Activated T-cell treated with anti-CD3 and anti-CD28 coated beads, Interleukin-2, amount 50 U/mL, for 4 hours (primary cell): ENCODE measurements around the gene TOGARAM1. TPM values are rescaled to one million over a fixed set of nuclear protein-coding genes. Genes with fewer than 3 reads are reported as not detected.

ENCODE experiments used
- ATAC-seq, 2 donors: fragments of 200-7000 bp; cut with Tn5 transposase; one replicate each; pipeline ENCODE4 v1.10.0; 2021
- DNase-seq: peaks from one replicate; pipeline ENCODE4 v3.0.0-alpha.2; 2020
- H3K27me3 Mint-ChIP-seq: one replicate; pipeline ENCODE4 v1.8.0; 2021; ENCODE audit warnings: low read depth, mixed read lengths
- H3K36me3 Mint-ChIP-seq: one replicate; pipeline ENCODE4 v1.8.0; 2022; ENCODE audit warnings: mixed read lengths; ENCODE audit not compliant: insufficient read depth
- H3K4me1 Mint-ChIP-seq: one replicate; pipeline ENCODE4 v1.8.0; 2021; ENCODE audit warnings: low read depth, mixed read lengths
- H3K4me3 Mint-ChIP-seq: one replicate; pipeline ENCODE4 v1.8.0; 2021; ENCODE audit warnings: mild to moderate bottlenecking, moderate library complexity, mixed read lengths
- H3K9me3 Mint-ChIP-seq: one replicate; pipeline ENCODE4 v1.8.0; 2021; ENCODE audit warnings: mixed read lengths
- total RNA-seq, 3 donors: library from RNA; stranded (reverse); gene quantifications; one replicate each; pipeline ENCODE4 v1.2.1, GENCODE V29; 2021

TOGARAM1 gene
- total RNA-seq, 3 donors from 2014 or later = 4.8 to 6.8 (median 6.3) TPM

- Mint-ChIP-seq H3K36me3 (peaks cover 23% of the 10 kb centered on the region), H3K9me3 (no peaks in the 10 kb centered on the region), H3K27me3 (no peaks in the 10 kb centered on the region), H3K4me3 (no peak overlapping the region), H3K4me1 (no peaks in the 10 kb centered on the region)
- DNase-seq (no peak), ATAC-seq (no peak)
Observed at GRCh38 chr14:45039390-45039789, 77.4 kb downstream of the TOGARAM1 start.

DNA sequence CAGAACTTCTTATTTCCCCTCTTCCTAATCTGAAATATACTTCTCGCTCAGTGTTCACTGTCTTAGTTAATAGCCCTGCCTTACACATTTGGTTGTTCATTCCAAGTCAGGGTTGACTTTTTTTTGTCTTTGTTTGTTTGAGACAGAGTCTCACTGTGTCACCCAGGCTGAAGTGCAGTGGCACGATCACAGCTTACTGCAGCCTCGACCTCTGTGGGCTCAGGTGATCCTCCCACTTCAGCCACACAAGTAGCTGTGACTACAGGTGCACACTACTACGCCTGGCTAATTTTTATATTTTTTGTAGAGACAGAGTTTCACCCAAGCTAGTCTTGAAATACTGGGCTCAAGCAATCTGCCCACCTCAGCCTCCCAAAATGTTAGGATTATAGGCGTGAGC is 79.7 kb downstream of the TOGARAM1 start:
- no peaks in the 10 kb centered on the region for H3K4me1 Mint-ChIP-seq
- ATAC-seq (no peak), DNase-seq (no peak)
- H3K36me3 Mint-ChIP-seq = peaks cover 21% of the 10 kb centered on the region
- no peaks in the 10 kb centered on the region for H3K9me3 Mint-ChIP-seq
- no peaks in the 10 kb centered on the region for H3K27me3 Mint-ChIP-seq
- H3K4me3 Mint-ChIP-seq = no peak overlapping the region

DNA sequence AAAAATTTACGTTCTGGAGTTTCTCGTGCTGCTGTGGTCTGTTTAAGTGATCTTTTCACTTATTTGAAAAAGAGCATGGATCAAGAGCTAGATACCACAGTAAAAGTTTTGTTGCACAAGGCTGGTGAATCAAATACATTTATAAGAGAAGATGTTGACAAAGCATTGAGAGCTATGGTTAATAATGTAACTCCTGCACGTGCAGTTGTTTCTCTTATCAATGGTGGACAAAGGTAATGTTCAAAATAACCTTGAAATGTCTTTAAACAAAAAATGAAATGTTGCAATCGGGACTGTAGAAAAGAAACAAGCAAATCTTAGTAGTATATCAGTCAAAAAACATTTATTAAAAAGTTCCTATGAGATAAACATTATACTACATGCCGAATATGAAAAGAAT is 82.6 kb downstream of the TOGARAM1 start:
- H3K27me3 Mint-ChIP-seq = no peaks in the 10 kb centered on the region
- no peak overlapping the region for H3K4me3 Mint-ChIP-seq
- peaks cover 15% of the 10 kb centered on the region for H3K36me3 Mint-ChIP-seq
- H3K9me3 Mint-ChIP-seq = no peaks in the 10 kb centered on the region
- DNase-seq = no peak
- no peak for ATAC-seq
- no peaks in the 10 kb centered on the region for H3K4me1 Mint-ChIP-seq

DNA sequence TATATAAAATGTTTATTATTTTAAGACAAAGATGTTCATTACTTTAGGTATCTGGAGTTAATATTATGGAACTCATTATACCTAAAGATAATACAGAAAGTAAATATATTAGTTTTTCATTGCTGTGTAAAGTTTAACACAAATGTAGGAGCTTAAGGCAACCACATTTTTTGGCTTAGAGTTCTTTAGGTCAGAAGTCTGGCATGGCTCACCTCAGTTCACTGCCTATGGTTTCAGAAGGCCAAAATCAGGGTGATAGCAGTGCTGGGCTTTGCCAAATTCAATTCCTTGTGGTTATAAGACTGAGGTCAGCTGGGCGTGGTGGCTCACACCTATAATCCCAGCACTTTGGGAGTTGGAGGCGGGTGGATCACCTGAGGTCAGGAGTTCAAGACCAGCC is 86.4 kb downstream of the TOGARAM1 start:
- Mint-ChIP-seq H3K9me3 (no peaks in the 10 kb centered on the region), H3K4me1 (no peaks in the 10 kb centered on the region), H3K4me3 (no peak overlapping the region), H3K27me3 (no peaks in the 10 kb centered on the region), H3K36me3 (peaks cover 13% of the 10 kb centered on the region)
- ATAC-seq (no peak), DNase-seq (no peak)

DNA sequence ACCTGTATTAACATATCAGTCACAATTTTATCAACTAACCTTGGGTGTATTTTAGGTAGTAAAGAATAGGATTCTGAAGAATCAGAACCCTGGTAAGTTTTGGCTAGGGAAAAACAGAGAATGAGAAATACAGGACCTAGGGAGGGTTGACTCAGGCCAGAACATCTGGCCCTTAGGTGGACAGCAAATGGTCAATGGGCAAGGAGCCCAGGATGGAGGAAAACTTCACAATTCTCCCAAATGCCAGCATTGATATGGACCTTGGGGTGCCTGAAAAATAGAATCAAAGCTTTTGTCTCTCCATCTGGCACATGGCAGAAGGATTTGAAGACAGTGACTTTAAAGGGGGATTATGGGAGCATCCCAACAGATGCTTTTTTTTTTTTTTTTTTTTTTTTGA is 89.2 kb downstream of the TOGARAM1 start:
- H3K27me3 Mint-ChIP-seq = no peaks in the 10 kb centered on the region
- no peaks in the 10 kb centered on the region for H3K9me3 Mint-ChIP-seq

DNA sequence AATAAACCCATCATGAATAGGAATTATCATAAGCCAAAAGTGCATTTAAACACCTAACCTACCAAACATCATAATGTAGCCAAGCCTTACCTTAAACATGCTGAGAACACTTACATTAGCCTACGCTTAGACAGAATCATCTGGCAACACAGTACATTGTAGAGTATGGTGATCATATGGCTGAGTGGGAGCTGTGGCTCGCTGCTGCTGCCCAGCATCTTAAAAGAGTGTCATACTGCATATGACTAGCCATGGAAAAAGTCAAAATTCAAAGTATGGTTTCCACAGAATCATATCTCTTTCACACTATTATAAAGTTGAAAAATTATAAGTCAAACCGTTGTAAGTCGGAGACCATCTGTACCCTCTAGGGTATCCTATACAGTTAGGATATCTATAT is 89.9 kb downstream of the TOGARAM1 start:
- no peak for DNase-seq
- peaks cover 19% of the 10 kb centered on the region for H3K36me3 Mint-ChIP-seq
- H3K4me3 Mint-ChIP-seq = no peak overlapping the region
- H3K27me3 Mint-ChIP-seq = no peaks in the 10 kb centered on the region
- no peaks in the 10 kb centered on the region for H3K4me1 Mint-ChIP-seq
- peaks cover 4% of the 10 kb centered on the region for H3K9me3 Mint-ChIP-seq
- ATAC-seq = no peak

More for the DNA sequence above, 89.2 kb downstream of the TOGARAM1 start:
- Mint-ChIP-seq H3K4me3 (no peak overlapping the region), H3K4me1 (no peaks in the 10 kb centered on the region), H3K36me3 (peaks cover 20% of the 10 kb centered on the region)
- DNase-seq (no peak), ATAC-seq (no peak)

DNA sequence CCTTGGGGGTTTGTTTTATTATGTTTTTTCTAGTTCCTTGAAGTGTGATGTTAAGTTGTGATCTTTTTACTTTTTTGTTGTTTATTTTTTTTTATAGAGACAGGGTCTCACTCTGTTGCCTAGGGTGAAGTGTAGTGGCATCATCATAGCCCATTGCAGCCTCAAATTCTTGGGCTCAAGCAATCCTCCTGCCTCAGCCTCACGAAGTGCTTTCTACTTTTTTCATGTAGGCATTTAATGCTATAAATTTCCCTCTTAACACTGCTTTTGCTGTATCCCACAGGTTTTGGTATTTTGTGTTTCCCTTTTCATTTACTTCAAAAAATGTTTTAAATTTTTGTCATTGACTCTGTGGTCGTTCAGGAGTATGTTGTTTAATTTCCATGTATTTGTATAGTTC is 95.4 kb downstream of the TOGARAM1 start:
- peaks cover 38% of the 10 kb centered on the region for H3K36me3 Mint-ChIP-seq
- no peaks in the 10 kb centered on the region for H3K27me3 Mint-ChIP-seq
- H3K4me3 Mint-ChIP-seq = no peak overlapping the region
- ATAC-seq (no peak), DNase-seq (no peak)
- peaks cover 4% of the 10 kb centered on the region for H3K9me3 Mint-ChIP-seq
- no peaks in the 10 kb centered on the region for H3K4me1 Mint-ChIP-seq

- Mint-ChIP-seq H3K36me3 (peaks cover 39% of the 10 kb centered on the region), H3K4me1 (no peaks in the 10 kb centered on the region), H3K4me3 (no peak overlapping the region), H3K9me3 (peaks cover 4% of the 10 kb centered on the region), H3K27me3 (no peaks in the 10 kb centered on the region)
- DNase-seq (no peak), ATAC-seq (no peak)
Observed at GRCh38 chr14:45057881-45058364, 95.9 kb downstream of the TOGARAM1 start.

- H3K27me3 Mint-ChIP-seq = no peaks in the 10 kb centered on the region
- H3K36me3 Mint-ChIP-seq = peaks cover 34% of the 10 kb centered on the region
- no peak overlapping the region for H3K4me3 Mint-ChIP-seq
- no peaks in the 10 kb centered on the region for H3K4me1 Mint-ChIP-seq
- DNase-seq (no peak), ATAC-seq (no peak)
- H3K9me3 Mint-ChIP-seq = peaks cover 4% of the 10 kb centered on the region
Observed at GRCh38 chr14:45060551-45060950, 98.6 kb downstream of the TOGARAM1 start.

- no peaks in the 10 kb centered on the region for H3K4me1 Mint-ChIP-seq
- DNase-seq (no peak), ATAC-seq (no peak)
- no peaks in the 10 kb centered on the region for H3K9me3 Mint-ChIP-seq
- H3K27me3 Mint-ChIP-seq = no peaks in the 10 kb centered on the region
- no peak overlapping the region for H3K4me3 Mint-ChIP-seq
- H3K36me3 Mint-ChIP-seq = peaks cover 8% of the 10 kb centered on the region
Observed at GRCh38 chr14:45065540-45065939, 103.5 kb downstream of the TOGARAM1 start.

GRCh38 chr14:45065956-45066355 is 104.0 kb downstream of the TOGARAM1 start:
- peaks cover 7% of the 10 kb centered on the region for H3K36me3 Mint-ChIP-seq
- ATAC-seq (no peak), DNase-seq (no peak)
- H3K9me3 Mint-ChIP-seq = no peaks in the 10 kb centered on the region
- H3K4me1 Mint-ChIP-seq = no peaks in the 10 kb centered on the region
- H3K4me3 Mint-ChIP-seq = no peak overlapping the region
- no peaks in the 10 kb centered on the region for H3K27me3 Mint-ChIP-seq

GRCh38 chr14:45066667-45067066 is 104.7 kb downstream of the TOGARAM1 start:
- DNase-seq (no peak), ATAC-seq (no peak)
- no peaks in the 10 kb centered on the region for H3K4me1 Mint-ChIP-seq
- no peaks in the 10 kb centered on the region for H3K9me3 Mint-ChIP-seq
- H3K36me3 Mint-ChIP-seq = peaks cover 4% of the 10 kb centered on the region
- no peaks in the 10 kb centered on the region for H3K27me3 Mint-ChIP-seq
- no peak overlapping the region for H3K4me3 Mint-ChIP-seq

DNA sequence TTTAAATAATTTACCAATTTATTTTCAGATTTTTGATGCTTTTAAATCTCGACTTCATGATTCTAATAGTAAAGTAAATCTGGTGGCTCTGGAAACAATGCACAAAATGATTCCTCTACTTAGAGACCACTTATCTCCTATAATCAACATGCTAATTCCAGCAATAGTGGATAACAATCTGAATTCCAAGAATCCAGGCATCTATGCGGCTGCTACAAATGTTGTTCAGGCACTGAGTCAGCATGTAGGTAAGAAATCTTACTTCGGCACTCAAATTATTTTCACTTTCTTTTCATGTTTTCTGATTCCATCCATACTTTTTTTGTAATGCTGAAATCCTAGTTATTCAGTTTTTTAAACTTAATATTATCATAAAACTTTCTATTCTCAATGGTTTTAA is 106.4 kb downstream of the TOGARAM1 start:
- Mint-ChIP-seq H3K4me1 (no peaks in the 10 kb centered on the region), H3K36me3 (no peaks in the 10 kb centered on the region), H3K27me3 (no peaks in the 10 kb centered on the region), H3K4me3 (no peak overlapping the region), H3K9me3 (no peaks in the 10 kb centered on the region)
- DNase-seq (no peak), ATAC-seq (no peak)

DNA sequence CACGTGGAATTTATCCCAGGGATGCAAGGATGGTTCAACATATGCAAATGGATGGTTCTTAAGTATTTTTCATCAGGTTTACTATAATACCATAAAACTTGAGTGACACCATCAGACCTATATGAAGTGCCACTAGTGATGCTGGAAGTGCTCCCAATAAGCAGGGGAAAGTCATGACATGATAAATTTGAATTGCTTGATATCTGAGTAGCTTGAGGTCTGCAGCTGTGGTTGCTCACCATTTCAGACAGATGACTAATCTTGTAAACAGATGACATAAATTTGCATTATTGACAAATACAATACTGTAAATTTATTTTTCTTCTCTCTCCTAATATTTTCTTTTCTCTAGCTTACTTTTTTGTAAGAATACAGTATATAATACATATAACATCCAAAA is 108.2 kb downstream of the TOGARAM1 start:
- no peaks in the 10 kb centered on the region for H3K36me3 Mint-ChIP-seq
- H3K4me3 Mint-ChIP-seq = no peak overlapping the region
- H3K4me1 Mint-ChIP-seq = no peaks in the 10 kb centered on the region
- no peak for ATAC-seq
- H3K27me3 Mint-ChIP-seq = no peaks in the 10 kb centered on the region
- no peak for DNase-seq
- H3K9me3 Mint-ChIP-seq = no peaks in the 10 kb centered on the region

DNA sequence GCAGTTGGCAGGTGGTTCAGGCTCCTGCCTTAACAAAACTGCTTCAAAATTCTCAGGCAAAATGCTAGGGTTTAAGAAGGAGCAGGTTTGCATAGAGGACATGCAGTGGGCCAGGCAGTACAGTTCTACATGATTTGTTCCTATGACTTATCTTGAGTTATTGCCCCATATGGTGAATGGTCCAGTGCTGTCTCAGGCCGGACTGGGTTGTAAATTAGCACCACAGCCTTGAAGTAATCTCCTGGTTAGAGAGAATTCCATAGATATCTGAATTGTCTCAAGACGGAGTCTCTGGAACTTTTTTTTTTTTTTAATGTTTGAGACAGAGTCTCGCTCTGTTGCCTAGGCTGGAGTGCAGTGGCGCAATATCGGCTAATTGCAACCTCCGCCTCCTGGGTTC is 110.1 kb downstream of the TOGARAM1 start:
- ATAC-seq (no peak), DNase-seq (no peak)
- Mint-ChIP-seq H3K36me3 (no peaks in the 10 kb centered on the region), H3K9me3 (no peaks in the 10 kb centered on the region), H3K4me1 (no peaks in the 10 kb centered on the region), H3K4me3 (no peak overlapping the region), H3K27me3 (no peaks in the 10 kb centered on the region)
